BJ (cell line): ENCODE results near the gene TXNRD2. TPM values are rescaled to one million over a fixed set of nuclear protein-coding genes. Genes with fewer than 3 reads are reported as not detected.

Experiments used
- CTCF ChIA-PET: fragments of 350-600 bp; formaldehyde crosslinking; extraction: SDS; loops from one replicate; lab custom pipeline; 2021; ENCODE audit warnings: antibody characterized with exemption, inconsistent platforms; lab: Yijun Ruan, JAX
- POLR2A ChIA-PET: fragments of 300-600 bp; sonication (Branson Sonifier 250); formaldehyde crosslinking; extraction: SDS; loops from one replicate; lab custom pipeline; 2021; ENCODE audit warnings: antibody characterized with exemption; lab: Charles Lee
- DNase-seq: peaks from one replicate; pipeline ENCODE4 v3.0.0-alpha.2; 2011; ENCODE audit warnings: low read depth
- H3K27me3 ChIP-seq: 2 replicates; pipeline ENCODE4 v1.6.0; 2011; ENCODE audit warnings: low read length; ENCODE audit not compliant: control insufficient read depth, insufficient read depth
- H3K36me3 ChIP-seq: 2 replicates; pipeline ENCODE4 v1.5.1; 2011; ENCODE audit warnings: low read length; ENCODE audit not compliant: control insufficient read depth, insufficient read depth
- H3K4me3 ChIP-seq: 2 replicates; pipeline ENCODE4 v1.5.1; 2011; ENCODE audit warnings: low read depth, mild to moderate bottlenecking, control low read depth, low read length
- polyA minus RNA-seq: library from RNA; depleted of rRNA, polyadenylated mRNA; stranded (reverse); fragments of >200 nt; gene quantifications from 2 replicates; pipeline ENCODE4 v1.2.3, GENCODE V29; 2011; rRNA and poly(A)+ RNA removed
- polyA plus RNA-seq: library from polyadenylated mRNA; depleted of rRNA; stranded (reverse); fragments of >200 nt; gene quantifications from 2 replicates; pipeline ENCODE4 v1.2.3, GENCODE V29; 2011; rRNA removed
- TF ChIP-seq, protein P1 (sequence below): IDR thresholded peaks from 2 replicates; pipeline ENCODE4 v1.5.1; 2011; ENCODE audit warnings: low read depth, mild to moderate bottlenecking, control low read depth, inconsistent platforms, low read length, moderate library complexity; ENCODE audit not compliant: insufficient read depth

Gene TXNRD2
- polyA plus RNA-seq (16.0 and 28.5 TPM in 2 replicates), polyA minus RNA-seq (16.2 and 16.5 TPM in 2 replicates)

DNA sequence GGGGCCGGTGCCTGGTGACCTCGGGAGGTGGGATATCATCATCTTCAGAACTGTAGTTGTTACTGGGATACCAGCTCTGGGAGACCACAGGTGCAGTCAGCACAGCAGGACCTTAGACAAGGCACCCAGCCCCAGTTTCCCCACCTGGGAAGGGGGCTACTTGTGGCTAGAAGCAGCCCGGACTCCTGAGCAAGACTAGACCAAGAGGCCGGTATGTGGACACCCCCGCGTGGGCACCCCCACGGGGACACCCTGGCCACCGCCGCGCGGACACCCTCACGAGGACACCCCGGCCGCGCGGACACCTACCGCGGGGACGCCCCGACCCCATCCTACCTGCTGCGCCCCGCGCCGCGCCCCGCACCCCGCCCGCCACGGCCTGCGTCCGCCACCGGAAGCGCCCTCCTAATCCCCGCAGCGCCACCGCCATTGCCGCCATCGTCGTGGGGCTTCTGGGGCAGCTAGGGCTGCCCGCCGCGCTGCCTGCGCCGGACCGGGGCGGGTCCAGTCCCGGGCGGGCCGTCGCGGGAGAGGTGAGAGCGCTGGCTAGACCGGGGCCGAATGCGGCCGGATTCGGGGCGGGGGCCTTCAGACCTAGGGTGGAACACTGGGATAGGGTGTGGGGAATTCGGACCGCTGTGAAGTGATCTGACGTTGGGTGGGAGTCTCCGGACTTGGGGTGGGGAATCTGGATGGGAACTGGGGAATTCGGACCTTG, at the start of gene TXNRD2, which contains the start of gene COMT:
TSS of gene TXNRD2 (minus strand) at position 454 of the 718 bp plus-strand sequence. CDS start at position 439, 15 bp downstream.
TSS of gene COMT (plus strand) at position 408 of the 718 bp plus-strand sequence. CDS start 20,755 bp downstream, outside the sequence.
- TF ChIP-seq, protein P1, sequence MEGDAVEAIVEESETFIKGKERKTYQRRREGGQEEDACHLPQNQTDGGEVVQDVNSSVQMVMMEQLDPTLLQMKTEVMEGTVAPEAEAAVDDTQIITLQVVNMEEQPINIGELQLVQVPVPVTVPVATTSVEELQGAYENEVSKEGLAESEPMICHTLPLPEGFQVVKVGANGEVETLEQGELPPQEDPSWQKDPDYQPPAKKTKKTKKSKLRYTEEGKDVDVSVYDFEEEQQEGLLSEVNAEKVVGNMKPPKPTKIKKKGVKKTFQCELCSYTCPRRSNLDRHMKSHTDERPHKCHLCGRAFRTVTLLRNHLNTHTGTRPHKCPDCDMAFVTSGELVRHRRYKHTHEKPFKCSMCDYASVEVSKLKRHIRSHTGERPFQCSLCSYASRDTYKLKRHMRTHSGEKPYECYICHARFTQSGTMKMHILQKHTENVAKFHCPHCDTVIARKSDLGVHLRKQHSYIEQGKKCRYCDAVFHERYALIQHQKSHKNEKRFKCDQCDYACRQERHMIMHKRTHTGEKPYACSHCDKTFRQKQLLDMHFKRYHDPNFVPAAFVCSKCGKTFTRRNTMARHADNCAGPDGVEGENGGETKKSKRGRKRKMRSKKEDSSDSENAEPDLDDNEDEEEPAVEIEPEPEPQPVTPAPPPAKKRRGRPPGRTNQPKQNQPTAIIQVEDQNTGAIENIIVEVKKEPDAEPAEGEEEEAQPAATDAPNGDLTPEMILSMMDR, result no peak
- DNase-seq, result no peak
- Histone ChIP-seq H3K4me3 (peak within 1 kb of the TSS; percentile 52), H3K36me3 (peaks cover under 1% of the 10 kb centered on the region; the same call in 1 of the 2 replicates), H3K27me3 (no peaks in the 10 kb centered on the region)
- ChIA-PET CTCF (interaction anchor here (0.7 to 2.3 kb wide), 4 partner anchors 11 to 210 kb away, joined by 3 to 8 read pairs (median 3); no protein-coding TSS in a partner anchor), POLR2A (interaction anchor here (0.6 kb wide), 1 partner anchor 21 kb away, joined by 8 read pairs; no protein-coding TSS in a partner anchor)

DNA sequence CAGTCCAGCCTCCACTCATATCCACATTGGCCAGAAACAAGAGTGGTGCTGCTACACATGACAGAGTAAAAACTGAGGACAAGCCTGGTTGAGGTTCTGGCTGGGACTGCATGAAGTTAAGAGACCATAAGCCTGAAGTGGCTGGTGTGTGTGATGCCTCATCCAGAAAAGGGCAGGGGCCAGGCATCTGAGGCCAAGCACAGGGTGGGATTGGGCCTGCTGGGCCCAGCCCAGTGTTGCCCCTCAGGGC, 49.7 kb upstream of the TXNRD2 start:
- TF ChIP-seq, protein P1, result no peak
- H3K4me3 ChIP-seq, result no peak overlapping the region
- POLR2A ChIA-PET, result no interaction called here
- CTCF ChIA-PET, result interaction anchor here (0.6 to 4.8 kb wide), 3 partner anchors 23 to 661 kb away, joined by 3 to 27 read pairs (median 3); no protein-coding TSS in a partner anchor
- DNase-seq, result no peak
- H3K36me3 ChIP-seq, result no peaks in the 10 kb centered on the region; the same call in 1 of the 2 replicates
- no peaks in the 10 kb centered on the region for H3K27me3 ChIP-seq

DNA sequence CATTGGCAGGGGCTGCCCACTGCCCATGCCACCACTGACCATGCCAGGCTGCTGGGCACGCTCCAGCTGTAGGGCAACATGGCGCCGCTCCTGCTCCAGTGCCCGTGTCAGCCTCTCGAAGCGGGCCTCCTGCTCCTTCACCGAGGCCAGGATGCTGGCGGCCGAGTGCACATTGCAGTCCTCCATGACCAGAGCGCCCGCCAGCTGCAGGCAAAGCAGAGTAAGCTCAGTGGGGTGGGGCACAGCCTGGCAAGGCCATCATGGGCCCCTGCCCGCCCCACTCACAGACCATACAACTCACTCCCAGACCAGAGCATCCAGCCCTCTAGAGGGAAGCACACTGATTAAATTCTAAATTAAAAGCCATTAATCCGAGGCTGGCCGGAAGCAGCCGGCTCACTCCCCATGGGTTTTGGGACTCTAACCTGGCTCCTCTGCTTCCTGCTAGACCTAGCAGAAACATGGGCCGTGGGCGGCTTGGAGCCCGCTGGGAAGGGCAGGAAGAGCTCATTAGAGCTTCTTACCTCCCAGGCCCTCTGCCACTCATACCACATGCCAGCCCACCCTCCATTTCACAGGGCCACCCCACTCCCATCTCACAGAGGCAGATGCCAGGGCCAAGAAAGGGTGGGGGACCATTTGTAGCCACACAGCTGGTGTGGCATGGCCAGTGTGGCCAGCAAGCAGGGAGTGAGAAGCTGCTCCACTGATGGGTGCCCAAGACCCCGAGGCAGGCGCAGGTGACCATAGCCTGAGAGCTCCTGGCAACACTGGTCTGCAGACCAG, 49.2 kb upstream of the TXNRD2 start:
- no peaks in the 10 kb centered on the region for H3K27me3 ChIP-seq
- DNase-seq, result no peak
- H3K4me3 ChIP-seq, result no peak overlapping the region
- TF ChIP-seq, protein P1, result no peak
- no peaks in the 10 kb centered on the region; the same call in 1 of the 2 replicates for H3K36me3 ChIP-seq
- ChIA-PET POLR2A (no interaction called here), CTCF (interaction anchor here (0.6 to 4.8 kb wide), 3 partner anchors 23 to 661 kb away, joined by 3 to 27 read pairs (median 3); no protein-coding TSS in a partner anchor)

DNA sequence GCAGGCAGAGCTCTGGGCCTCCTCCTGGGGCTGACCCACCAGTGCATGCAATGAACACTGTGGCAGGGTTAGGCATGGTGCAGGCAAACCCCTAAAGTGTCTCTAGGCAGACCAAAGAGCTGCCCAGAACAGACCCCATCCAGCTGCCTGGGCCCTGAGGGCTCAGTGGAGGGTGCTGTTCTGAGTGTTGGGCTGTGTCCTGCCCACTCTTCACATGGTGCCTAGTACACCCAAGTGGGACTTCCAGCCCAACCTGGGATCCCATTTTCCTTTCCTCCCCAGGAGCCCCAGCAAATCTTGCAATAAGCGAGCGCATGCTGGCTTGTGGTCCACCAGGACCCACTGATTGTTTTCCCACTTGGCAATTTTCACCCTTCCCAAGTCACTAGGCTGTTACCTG, 48.6 kb upstream of the TXNRD2 start:
- H3K27me3 ChIP-seq, result no peaks in the 10 kb centered on the region
- TF ChIP-seq, protein P1, result no peak
- CTCF ChIA-PET, result interaction anchor here (4.8 kb wide), 1 partner anchor 24 kb away, joined by 27 read pairs; no protein-coding TSS in a partner anchor
- no peak for DNase-seq
- no peaks in the 10 kb centered on the region; the same call in 1 of the 2 replicates for H3K36me3 ChIP-seq
- H3K4me3 ChIP-seq, result no peak overlapping the region
- POLR2A ChIA-PET, result no interaction called here

DNA sequence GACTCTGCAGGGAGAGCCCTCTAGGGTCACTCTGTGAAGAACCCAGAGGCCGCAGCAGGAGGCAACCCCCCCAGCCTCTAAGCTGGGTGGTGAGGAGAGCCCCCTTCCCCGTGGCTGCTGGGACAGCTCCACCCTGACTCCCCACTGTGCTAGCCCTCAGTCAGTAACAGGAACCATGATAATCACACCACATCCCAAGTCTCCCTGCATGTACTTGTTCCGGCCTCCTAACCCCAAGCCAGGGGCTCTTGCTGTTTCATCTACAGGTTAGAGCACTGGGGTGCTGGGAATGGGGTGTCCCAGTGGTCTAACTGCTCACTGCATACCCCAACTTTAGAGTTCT, 48.1 kb upstream of the TXNRD2 start:
- CTCF ChIA-PET, result interaction anchor here (4.8 kb wide), 1 partner anchor 24 kb away, joined by 27 read pairs; no protein-coding TSS in a partner anchor
- H3K4me3 ChIP-seq, result no peak overlapping the region
- H3K27me3 ChIP-seq, result no peaks in the 10 kb centered on the region
- TF ChIP-seq, protein P1, result no peak
- no peak for DNase-seq
- POLR2A ChIA-PET, result no interaction called here
- no peaks in the 10 kb centered on the region; the same call in 1 of the 2 replicates for H3K36me3 ChIP-seq
